Inflammatory macrophage treated with lipopolysaccharide for 1 hour (primary cell): ENCODE data around the gene NKIRAS2.

Experiments
- DNase-seq, 2 donors: peaks; one replicate each; pipeline ENCODE4 v3.0.0-alpha.2; 2020 to 2022

Gene NKIRAS2

GRCh38 chr17:42019509-42020404 lies at the start of gene NKIRAS2:
NKIRAS2 (plus strand) TSS chr17:42020090; CDS start chr17:42021578, 1,488 bp downstream.
- DNase-seq = peak; percentile 89 to 96

- DNase-seq = no peak
These were observed 49.0 kb upstream of the NKIRAS2 start for GRCh38 chr17:41970901-41971331.

GRCh38 chr17:41971721-41972523 lies 48.0 kb upstream of the NKIRAS2 start:
- no peak for DNase-seq

- no peak for DNase-seq
These were observed 47.1 kb upstream of the NKIRAS2 start for GRCh38 chr17:41972571-41973407.

GRCh38 chr17:41973408-41973811 lies 46.5 kb upstream of the NKIRAS2 start:
- DNase-seq = no peak

- DNase-seq = no peak
These were observed 45.9 kb upstream of the NKIRAS2 start for GRCh38 chr17:41974031-41974430.

GRCh38 chr17:41974658-41975057 lies 45.2 kb upstream of the NKIRAS2 start:
- no peak for DNase-seq

GRCh38 chr17:41975099-41976083 lies 44.5 kb upstream of the NKIRAS2 start:
- DNase-seq = no peak

GRCh38 chr17:41976142-41976768 lies 43.6 kb upstream of the NKIRAS2 start:
- no peak for DNase-seq

GRCh38 chr17:41977991-41978390 lies 41.9 kb upstream of the NKIRAS2 start:
- peak in 1 of 2 donors; percentile 24 for DNase-seq

- no peak for DNase-seq
These were observed 37.7 kb upstream of the NKIRAS2 start for GRCh38 chr17:41982026-41982760.

- DNase-seq = no peak
These were observed 35.4 kb upstream of the NKIRAS2 start for GRCh38 chr17:41984454-41984853.

GRCh38 chr17:41985919-41986318 lies 34.0 kb upstream of the NKIRAS2 start:
- DNase-seq = no peak

- DNase-seq = no peak
These were observed 33.3 kb upstream of the NKIRAS2 start for GRCh38 chr17:41986634-41987033.

- DNase-seq = no peak
These were observed 32.2 kb upstream of the NKIRAS2 start for GRCh38 chr17:41987642-41988041.

- DNase-seq = no peak
These were observed 31.5 kb upstream of the NKIRAS2 start for GRCh38 chr17:41988418-41988817.

- DNase-seq = no peak
These were observed 30.0 kb upstream of the NKIRAS2 start for GRCh38 chr17:41989702-41990419.

- no peak for DNase-seq
These were observed 27.3 kb upstream of the NKIRAS2 start for GRCh38 chr17:41992576-41992975.

GRCh38 chr17:41996855-41997164 lies 23.1 kb upstream of the NKIRAS2 start:
- no peak for DNase-seq

GRCh38 chr17:41998497-41998896 lies 21.4 kb upstream of the NKIRAS2 start:
- DNase-seq = no peak
